GM23248 (cell line): ENCODE results near the gene TXNDC16.

Experiments used
- EZH2 ChIP-seq: fragments of 200-600 bp; sonication (generic); IDR thresholded peaks from 2 replicates; pipeline ENCODE4 v1.6.1; 2018; ENCODE audit warnings: antibody characterized with exemption, mild to moderate bottlenecking; ENCODE audit not compliant: insufficient read depth, poor library complexity, severe bottlenecking
- EZH2phosphoT487 ChIP-seq: fragments of 200-600 bp; sonication (generic); IDR thresholded peaks from 2 replicates; pipeline ENCODE4 v1.6.1; 2018; ENCODE audit warnings: antibody characterized with exemption, moderate library complexity, mild to moderate bottlenecking, low read depth; ENCODE audit not compliant: insufficient read depth

DNA sequence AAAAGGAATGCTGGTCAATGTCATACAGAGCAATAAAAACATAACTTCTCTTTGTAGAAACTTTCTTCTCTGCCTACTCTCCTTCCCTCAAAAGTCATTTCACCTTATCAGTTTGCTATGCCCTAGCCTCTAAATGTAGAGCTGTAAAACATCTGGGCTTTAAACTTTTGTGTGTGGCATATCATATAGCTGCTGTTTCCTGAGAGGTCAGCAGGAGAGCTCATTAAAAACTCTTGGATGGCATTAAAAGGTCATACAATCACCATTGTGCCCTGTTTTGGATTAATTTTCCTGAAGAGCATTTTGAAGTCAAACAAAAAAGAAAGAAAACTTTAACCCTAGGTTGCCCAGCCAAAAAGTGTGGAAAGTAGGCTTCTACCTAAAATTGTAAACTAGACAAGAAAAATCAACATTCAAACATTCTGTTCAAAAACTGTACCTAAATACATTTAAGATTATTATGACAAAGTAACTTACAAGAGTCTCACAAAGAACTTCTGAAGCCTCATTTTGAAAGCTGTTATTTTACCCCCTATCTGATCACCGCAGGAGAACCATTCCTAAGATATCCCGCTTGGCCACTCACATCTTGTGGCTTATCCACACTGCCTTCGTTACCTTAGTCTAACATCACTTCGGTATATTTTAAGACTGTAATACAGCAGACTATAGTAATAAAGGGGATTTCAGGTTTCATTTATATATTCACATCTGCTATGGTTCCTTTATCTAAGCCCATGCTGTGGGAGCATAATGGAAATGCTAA is 38.1 kb downstream of the TXNDC16 start:
- TF ChIP-seq EZH2phosphoT487 (no peak), EZH2 (no peak)
